Testis (tissue), 3 donors: ENCODE measurements around the gene FZD1. TPM values are rescaled to one million over a fixed set of nuclear protein-coding genes. Genes with fewer than 3 reads are reported as not detected.

ENCODE experiments used
- DNase-seq: peaks from one replicate; pipeline ENCODE4 v3.0.0-alpha.2; 2019
- H3K27ac ChIP-seq, 2 donors: fragments of 200-600 bp; sonication (generic); one replicate each; pipeline ENCODE4 v1.5.1; 2019
- H3K27me3 ChIP-seq: fragments of 200-600 bp; sonication (generic); one replicate; pipeline ENCODE4 v1.5.1; 2019
- H3K36me3 ChIP-seq: fragments of 200-600 bp; sonication (generic); one replicate; pipeline ENCODE4 v1.5.1; 2017; ENCODE audit warnings: low read depth; ENCODE audit errors: missing control alignments
- H3K4me1 ChIP-seq: fragments of 200-600 bp; sonication (generic); one replicate; pipeline ENCODE4 v1.5.1; 2019
- H3K4me3 ChIP-seq, 2 donors: fragments of 200-600 bp; sonication (generic); one replicate each; pipeline ENCODE4 v1.5.1; 2017 to 2019
- H3K9me3 ChIP-seq: fragments of 200-600 bp; sonication (generic); one replicate; pipeline ENCODE4 v1.5.1; 2017
- POLR2A ChIP-seq: fragments of 450-650 bp; IDR thresholded peaks from one replicate; pipeline ENCODE4 v1.6.1; 2017; ENCODE audit warnings: antibody characterized with exemption, mild to moderate bottlenecking, moderate library complexity
- WGBS, 2 donors: methylation state at CpG; one replicate each; pipeline ENCODE4 v1.1.5; 2018; 5-methylcytosine and 5-hydroxymethylcytosine counted together
- intact Hi-C: fragments of 100-400 bp; cut with DNase I; formaldehyde crosslinking; loops from one replicate; pipeline ENCODE4 v1.15.1; 2023; ENCODE audit warnings: low total_unique reads
- polyA plus RNA-seq: library from polyadenylated mRNA; stranded (reverse); fragments of 350-450 nt; fragmentation: Illumina TruSeq; extraction: RNeasy Lipid Tissue Mini Kit (QIAGEN cat#74804); gene quantifications from one replicate; pipeline ENCODE4 v1.2.3, GENCODE V29; 2014; ENCODE audit warnings: low read depth, low replicate concordance; ENCODE audit not compliant: insufficient read depth
- total RNA-seq, 2 donors: library from RNA; depleted of rRNA; stranded (reverse); fragments of >200 nt; gene quantifications; one replicate each; pipeline ENCODE4 v1.2.3, GENCODE V29; 2016
- TF ChIP-seq, protein P1 (sequence below), 3 experiments: fragments of 450-650 bp in 2 of 3; fragments of 200-600 bp in 1 of 3; sonication (generic) in 1 of 3; IDR thresholded peaks; one replicate each; pipeline ENCODE4 v1.5.1; 2016 to 2019; ENCODE audit warnings: antibody characterized with exemption in 3 of 3, mild to moderate bottlenecking in 2 of 3, moderate library complexity in 1 of 3

The FZD1 gene
- total and polyA plus RNA-seq, 3 donors from 2014 or later, result 5.9 to 9.5 (median 6.9) TPM

DNA sequence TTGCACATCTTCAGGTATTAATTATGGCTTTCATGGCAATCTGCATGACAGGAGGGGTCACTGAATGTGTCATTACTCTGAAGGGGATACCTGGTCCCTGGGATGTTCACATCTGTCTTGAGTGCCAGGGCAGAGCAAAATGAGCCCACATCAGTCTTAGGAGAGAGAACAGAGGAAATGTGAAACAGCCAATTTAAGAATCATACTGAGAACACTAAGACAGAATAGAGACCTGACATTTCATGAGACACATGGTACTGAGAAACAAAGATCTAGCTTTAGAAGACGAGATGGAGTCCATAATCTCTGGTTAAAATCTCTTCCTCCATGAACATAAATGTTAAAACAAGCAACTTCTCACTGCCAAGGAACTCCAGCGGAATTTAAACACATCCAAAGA lies 34.1 kb upstream of the FZD1 start:
- Histone ChIP-seq H3K4me3 (no peak overlapping the region), H3K36me3 (no peaks in the 10 kb centered on the region), H3K4me1 (no peaks in the 10 kb centered on the region), H3K27ac (no peak overlapping the region), H3K9me3 (no peaks in the 10 kb centered on the region), H3K27me3 (no peaks in the 10 kb centered on the region)
- 78 to 90% methylated on average over 2 of the region's 2 CpGs for WGBS, 2 donors
- TF ChIP-seq POLR2A, result no peak
- TF ChIP-seq, protein P1, sequence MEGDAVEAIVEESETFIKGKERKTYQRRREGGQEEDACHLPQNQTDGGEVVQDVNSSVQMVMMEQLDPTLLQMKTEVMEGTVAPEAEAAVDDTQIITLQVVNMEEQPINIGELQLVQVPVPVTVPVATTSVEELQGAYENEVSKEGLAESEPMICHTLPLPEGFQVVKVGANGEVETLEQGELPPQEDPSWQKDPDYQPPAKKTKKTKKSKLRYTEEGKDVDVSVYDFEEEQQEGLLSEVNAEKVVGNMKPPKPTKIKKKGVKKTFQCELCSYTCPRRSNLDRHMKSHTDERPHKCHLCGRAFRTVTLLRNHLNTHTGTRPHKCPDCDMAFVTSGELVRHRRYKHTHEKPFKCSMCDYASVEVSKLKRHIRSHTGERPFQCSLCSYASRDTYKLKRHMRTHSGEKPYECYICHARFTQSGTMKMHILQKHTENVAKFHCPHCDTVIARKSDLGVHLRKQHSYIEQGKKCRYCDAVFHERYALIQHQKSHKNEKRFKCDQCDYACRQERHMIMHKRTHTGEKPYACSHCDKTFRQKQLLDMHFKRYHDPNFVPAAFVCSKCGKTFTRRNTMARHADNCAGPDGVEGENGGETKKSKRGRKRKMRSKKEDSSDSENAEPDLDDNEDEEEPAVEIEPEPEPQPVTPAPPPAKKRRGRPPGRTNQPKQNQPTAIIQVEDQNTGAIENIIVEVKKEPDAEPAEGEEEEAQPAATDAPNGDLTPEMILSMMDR (IDR thresholded peaks at IDR 0.05), result no peak
- DNase-seq, result no peak
- intact Hi-C loops, result no loop called here

DNA sequence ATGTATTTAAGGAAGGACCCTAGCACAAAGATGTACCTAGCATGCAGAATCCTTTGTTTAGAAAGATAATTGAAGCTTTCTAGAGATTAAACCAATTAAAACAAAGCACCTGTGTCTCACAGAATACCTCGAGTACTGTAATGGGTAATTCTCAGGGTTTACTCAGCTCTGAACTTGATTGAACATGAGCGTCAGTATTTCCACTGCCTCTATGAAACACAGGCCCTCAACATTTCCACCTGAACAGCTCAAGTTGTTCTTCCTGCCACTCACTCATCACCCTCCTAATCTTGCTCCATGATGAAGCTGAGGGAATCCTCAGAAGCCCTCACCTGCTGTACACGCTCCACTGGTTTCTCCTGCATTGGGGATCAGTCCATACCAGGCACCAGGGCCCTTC lies 33.7 kb upstream of the FZD1 start:
- no peaks in the 10 kb centered on the region for H3K27me3 ChIP-seq
- DNase-seq, result no peak
- no peaks in the 10 kb centered on the region for H3K9me3 ChIP-seq
- no peaks in the 10 kb centered on the region for H3K4me1 ChIP-seq
- no peak overlapping the region for H3K27ac ChIP-seq
- H3K36me3 ChIP-seq, result no peaks in the 10 kb centered on the region
- intact Hi-C loops, result no loop called here
- WGBS, 2 donors, result 90% methylated on average over 3 of the region's 3 CpGs
- no peak overlapping the region for H3K4me3 ChIP-seq
- no peak for TF ChIP-seq POLR2A
- TF ChIP-seq, protein P1 (IDR thresholded peaks at IDR 0.05), result no peak

DNA sequence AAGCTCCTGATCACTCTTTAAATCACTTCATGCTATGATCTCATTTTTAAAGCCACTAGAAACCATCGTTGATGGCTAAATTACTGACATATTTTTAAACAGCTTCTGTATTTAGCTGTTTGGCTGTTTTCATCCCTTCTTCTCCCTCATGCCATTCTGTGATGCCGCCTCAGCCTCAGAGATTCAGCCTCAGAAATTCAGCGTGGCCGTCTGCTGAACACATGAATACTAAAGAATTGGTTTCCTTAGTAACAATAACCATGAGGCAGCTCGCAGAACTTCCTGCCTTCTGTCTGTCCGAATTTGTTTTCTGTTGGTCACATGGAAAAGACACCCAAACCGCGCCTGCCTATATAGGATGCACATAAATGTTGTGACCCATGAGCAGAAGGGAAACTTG lies 31.0 kb upstream of the FZD1 start:
- Histone ChIP-seq H3K27me3 (no peaks in the 10 kb centered on the region), H3K36me3 (no peaks in the 10 kb centered on the region), H3K9me3 (no peaks in the 10 kb centered on the region), H3K4me1 (no peaks in the 10 kb centered on the region), H3K4me3 (no peak overlapping the region), H3K27ac (no peak overlapping the region)
- TF ChIP-seq, protein P1 (IDR thresholded peaks at IDR 0.05), result no peak
- no peak for TF ChIP-seq POLR2A
- intact Hi-C loops, result no loop called here
- 86 to 89% methylated on average over 8 of the region's 8 CpGs for WGBS, 2 donors
- DNase-seq, result no peak

DNA sequence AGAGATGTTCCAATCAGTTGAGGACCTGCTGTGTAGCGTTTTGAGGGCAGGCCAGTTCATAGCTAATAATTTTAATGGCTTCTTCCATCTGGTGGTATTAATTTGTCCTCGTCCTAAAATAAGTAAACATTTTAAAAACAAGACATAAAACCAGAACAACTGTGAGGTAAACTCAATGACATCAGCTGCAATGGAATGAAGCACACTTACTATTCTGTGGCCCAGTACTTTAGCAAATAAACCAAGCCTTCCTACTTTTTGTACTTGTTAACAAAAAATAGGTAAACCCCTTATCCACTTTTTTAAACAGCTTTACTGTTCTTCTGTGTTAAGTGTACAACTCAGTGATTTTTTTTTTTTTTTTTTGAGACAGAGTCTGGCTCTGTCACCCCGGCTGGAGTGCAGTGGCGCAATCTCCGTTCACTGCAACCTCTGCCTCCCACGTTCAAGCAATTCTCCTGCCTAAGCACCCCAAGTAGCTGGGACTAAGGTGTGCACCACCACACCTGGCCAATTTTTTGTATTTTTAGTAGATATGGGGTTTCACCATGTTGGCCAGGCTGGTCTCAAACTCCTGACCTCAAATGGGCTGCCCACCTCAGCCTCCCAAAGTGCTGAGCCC lies 28.9 kb upstream of the FZD1 start:
- 90 to 92% methylated on average over 6 of the region's 6 CpGs for WGBS, 2 donors
- Histone ChIP-seq H3K27ac (no peak overlapping the region), H3K27me3 (no peaks in the 10 kb centered on the region), H3K4me1 (no peaks in the 10 kb centered on the region), H3K4me3 (no peak overlapping the region), H3K36me3 (no peaks in the 10 kb centered on the region), H3K9me3 (no peaks in the 10 kb centered on the region)
- no peak for DNase-seq
- no peak for TF ChIP-seq POLR2A
- TF ChIP-seq, protein P1 (IDR thresholded peaks at IDR 0.05), result no peak
- intact Hi-C loops, result no loop called here

DNA sequence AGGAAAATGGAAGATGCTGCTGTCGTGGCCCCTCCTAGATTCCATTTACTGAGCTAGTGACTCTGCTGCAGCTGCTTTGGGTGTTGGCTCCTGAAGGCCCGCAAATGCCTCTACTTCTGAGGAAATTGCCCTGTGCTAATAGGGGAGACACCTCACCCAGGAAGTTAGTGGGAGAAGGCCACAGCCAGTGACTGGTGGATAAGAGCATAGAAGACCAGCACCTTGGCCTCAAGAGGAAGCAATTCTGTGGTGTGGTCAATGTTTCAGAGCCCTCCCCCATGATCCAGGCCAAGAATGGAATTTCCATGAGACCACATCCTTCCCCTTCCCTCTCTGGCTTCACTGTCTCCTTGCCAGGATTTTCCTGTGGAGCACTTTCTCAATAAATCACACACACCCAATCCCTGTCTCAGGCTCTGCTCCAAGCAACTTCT lies 25.0 kb upstream of the FZD1 start:
- intact Hi-C loops, result no loop called here
- no peaks in the 10 kb centered on the region for H3K4me1 ChIP-seq
- WGBS, 2 donors, result 38 to 48% methylated on average over 2 of the region's 2 CpGs

More for the DNA sequence above, 25.0 kb upstream of the FZD1 start:
- H3K9me3 ChIP-seq, result no peaks in the 10 kb centered on the region
- no peaks in the 10 kb centered on the region for H3K27me3 ChIP-seq
- no peak overlapping the region for H3K4me3 ChIP-seq
- no peak for DNase-seq
- H3K36me3 ChIP-seq, result no peaks in the 10 kb centered on the region
- no peak overlapping the region for H3K27ac ChIP-seq
- TF ChIP-seq POLR2A, result no peak
- TF ChIP-seq, protein P1 (IDR thresholded peaks at IDR 0.05), result no peak
